Stimulated activated CD4-positive, alpha-beta T cell treated with anti-CD3 and anti-CD28 coated beads, TNF-alpha, amount 100 ng/mL, for 24 hours (primary cell): ENCODE data around the gene MDH2.
"Not testable (repeated sequence)": the region's sequence is repeated elsewhere in the genome, so short reads cannot be mapped to it uniquely, and the experiment has no call there.

ENCODE experiments used
- DNase-seq, 3 experiments: peaks; one replicate each; pipeline ENCODE4 v3.0.0-alpha.2; 2020; ENCODE audit warnings: low read depth in 3 of 3

Gene MDH2

GRCh38 chr7:76047811-76048667, at the start of gene MDH2, which contains the start of gene STYXL1:
MDH2 (plus strand) TSS chr7:76048106; CDS start chr7:76048161, 55 bp downstream.
STYXL1 (minus strand) TSS chr7:76048000; CDS start chr7:76030523, 17,477 bp downstream.
- DNase-seq: peak; percentile 82 to 92 (median 83)

- DNase-seq: no peak
Measured at GRCh38 chr7:76000566-76000965, 47.3 kb upstream of the MDH2 start.

- DNase-seq: no peak
Measured at GRCh38 chr7:76002139-76002538, 45.8 kb upstream of the MDH2 start.

GRCh38 chr7:76002822-76003221, 45.1 kb upstream of the MDH2 start:
- no peak for DNase-seq

- no peak for DNase-seq
Measured at GRCh38 chr7:76003351-76003750, 44.6 kb upstream of the MDH2 start.

GRCh38 chr7:76005004-76005403, 42.9 kb upstream of the MDH2 start:
- not testable (repeated sequence) for DNase-seq

- no peak for DNase-seq
Measured at GRCh38 chr7:76008156-76008687, 39.7 kb upstream of the MDH2 start.

GRCh38 chr7:76009672-76010600, 38.0 kb upstream of the MDH2 start:
- DNase-seq: no peak

GRCh38 chr7:76011442-76011861, 36.5 kb upstream of the MDH2 start:
- no peak for DNase-seq

- DNase-seq: no peak
Measured at GRCh38 chr7:76016191-76016947, 31.5 kb upstream of the MDH2 start.

GRCh38 chr7:76018520-76018919, 29.4 kb upstream of the MDH2 start:
- not testable (repeated sequence) for DNase-seq

GRCh38 chr7:76020031-76020714, 27.7 kb upstream of the MDH2 start:
- peak; percentile 48 to 65 (median 50) for DNase-seq

GRCh38 chr7:76022026-76022780, 25.7 kb upstream of the MDH2 start:
- DNase-seq: no peak

GRCh38 chr7:76023002-76023401, 24.9 kb upstream of the MDH2 start:
- no peak for DNase-seq

GRCh38 chr7:76029682-76030081, 18.2 kb upstream of the MDH2 start:
- not testable (repeated sequence) for DNase-seq

- DNase-seq: no peak
Measured at GRCh38 chr7:76031964-76032363, 15.9 kb upstream of the MDH2 start.

- DNase-seq: no peak
Measured at GRCh38 chr7:76037310-76037709, 10.6 kb upstream of the MDH2 start.

- DNase-seq: no peak
Measured at GRCh38 chr7:76040126-76040525, 7.8 kb upstream of the MDH2 start.

GRCh38 chr7:76044375-76044865, 3.5 kb upstream of the MDH2 start:
- DNase-seq: no peak

- no peak for DNase-seq
Measured at GRCh38 chr7:76047305-76047810, 548 bp upstream of the MDH2 start.
